HL-60 (cell line): Measurements from ENCODE around the gene PIRT.

Experiments
- DNase-seq, 2 experiments: peaks; one replicate each; pipeline ENCODE4 v3.0.0-alpha.2; 2010 to 2020; ENCODE audit warnings: low read depth in 1 of 2, low spot score in 1 of 2
- H3K27ac ChIP-seq: fragments of 250-450 bp; sonication (Bioruptor Pico); replicated peaks from 2 replicates; pipeline ENCODE4 v1.5.1; 2020; ENCODE audit warnings: mild to moderate bottlenecking, moderate library complexity
- H3K27me3 ChIP-seq: fragments of 250-450 bp; sonication (Bioruptor Pico); 2 replicates; pipeline ENCODE4 v1.5.1; 2021; ENCODE audit warnings: mild to moderate bottlenecking, moderate library complexity; ENCODE audit not compliant: insufficient read depth, poor library complexity, severe bottlenecking
- H3K4me3 ChIP-seq: replicated peaks from 2 replicates; pipeline ENCODE4 v1.5.1; 2011; ENCODE audit warnings: mild to moderate bottlenecking, control low read depth, low read length; ENCODE audit not compliant: insufficient read depth
- CTCF ChIP-seq: IDR thresholded peaks from one replicate; pipeline ENCODE4 v1.5.1; 2011; ENCODE audit warnings: low read length, control low read depth, inconsistent platforms; ENCODE audit not compliant: insufficient read depth
- GABPA ChIP-seq: IDR thresholded peaks from 2 replicates; pipeline ENCODE4 v1.6.1; 2012; ENCODE audit warnings: low read depth
- POLR2AphosphoS5 ChIP-seq: IDR thresholded peaks from 2 replicates; pipeline ENCODE4 v1.6.1; 2012; ENCODE audit warnings: low read depth
- REST ChIP-seq: IDR thresholded peaks from 2 replicates; pipeline ENCODE4 v1.6.1; 2012; ENCODE audit warnings: low read depth; ENCODE audit not compliant: insufficient replicate concordance
- SPI1 ChIP-seq: IDR thresholded peaks from 2 replicates; pipeline ENCODE4 v1.6.1; 2012; ENCODE audit warnings: low read depth, mild to moderate bottlenecking, borderline replicate concordance

The PIRT gene

GRCh38 chr17:10844621-10845387, 6.9 kb upstream of the PIRT start:
- Histone ChIP-seq H3K27ac (no peak overlapping the region), H3K27me3 (no peaks in the 10 kb centered on the region), H3K4me3 (peak overlapping the region; percentile 28)
- peak; percentile 35 to 37 for DNase-seq
- TF ChIP-seq GABPA, result no peak
- no peak for TF ChIP-seq POLR2AphosphoS5
- no peak for TF ChIP-seq REST
- no peak for TF ChIP-seq SPI1
- TF ChIP-seq CTCF, result peak; percentile 54

GRCh38 chr17:10843811-10844210, 5.9 kb upstream of the PIRT start:
- Histone ChIP-seq H3K27ac (no peak overlapping the region), H3K4me3 (no peak overlapping the region), H3K27me3 (no peaks in the 10 kb centered on the region)
- no peak for DNase-seq
- TF ChIP-seq GABPA (no peak), POLR2AphosphoS5 (no peak)

GRCh38 chr17:10842658-10843057, 4.8 kb upstream of the PIRT start:
- Histone ChIP-seq H3K27ac (no peak overlapping the region), H3K4me3 (no peak overlapping the region), H3K27me3 (no peaks in the 10 kb centered on the region)
- no peak for TF ChIP-seq CTCF
- no peak for TF ChIP-seq SPI1
- no peak for TF ChIP-seq REST
- no peak for TF ChIP-seq GABPA
- DNase-seq, result no peak

- DNase-seq, result no peak
- TF ChIP-seq GABPA, result no peak
- no peak for TF ChIP-seq REST
- no peak for TF ChIP-seq SPI1
- no peak for TF ChIP-seq POLR2AphosphoS5
- no peak for TF ChIP-seq CTCF
These were observed 795 bp upstream of the PIRT start for GRCh38 chr17:10838682-10839081.

More at GRCh38 chr17:10838682-10839081, 795 bp upstream of the PIRT start:
- Histone ChIP-seq H3K27ac (no peak overlapping the region), H3K27me3 (no peaks in the 10 kb centered on the region), H3K4me3 (no peak overlapping the region)
